Skeletal muscle tissue (tissue), 4 donors: ENCODE data around the gene CYP3A7. TPM values are rescaled to one million over a fixed set of nuclear protein-coding genes. Genes with fewer than 3 reads are reported as not detected.
"Not testable (repeated sequence)": the region's sequence is repeated elsewhere in the genome, so short reads cannot be mapped to it uniquely, and the experiment has no call there.

Experiments
- H3K27ac ChIP-seq: one replicate; pipeline ENCODE4 v1.7.0; 2013; ENCODE audit warnings: mild to moderate bottlenecking, low read depth, low read length, inconsistent platforms
- H3K27me3 ChIP-seq, 3 donors: one replicate each; pipeline ENCODE4 v1.7.0; 2013; ENCODE audit warnings: low read length in 3 of 3; ENCODE audit not compliant: control insufficient read depth in 3 of 3, insufficient read depth in 3 of 3
- H3K36me3 ChIP-seq, 3 donors: one replicate each; pipeline ENCODE4 v1.7.0; 2013; ENCODE audit warnings: low read length in 3 of 3; ENCODE audit not compliant: control insufficient read depth in 3 of 3, insufficient read depth in 3 of 3
- H3K4me1 ChIP-seq, 3 donors: one replicate each; pipeline ENCODE4 v1.7.0; 2013; ENCODE audit warnings: low read length in 3 of 3, mild to moderate bottlenecking in 3 of 3; ENCODE audit not compliant: control insufficient read depth in 3 of 3, insufficient read depth in 3 of 3
- H3K4me3 ChIP-seq, 3 donors: one replicate each; pipeline ENCODE4 v1.7.0; 2013; ENCODE audit warnings: low read length in 3 of 3
- H3K9ac ChIP-seq, 3 donors: one replicate each; pipeline ENCODE4 v1.7.0; 2013; ENCODE audit warnings: low read length in 3 of 3, mild to moderate bottlenecking in 3 of 3, moderate library complexity in 2 of 3, low read depth in 1 of 3
- H3K9me3 ChIP-seq, 3 donors: one replicate each; pipeline ENCODE4 v1.7.0; 2013; ENCODE audit warnings: low read length in 3 of 3; ENCODE audit not compliant: control insufficient read depth in 3 of 3
- total RNA-seq: library from RNA; depleted of rRNA; stranded (reverse); fragments of >200 nt; gene quantifications from one replicate; pipeline ENCODE4 v1.2.3, GENCODE V29; 2014
- donor health status: Osteomylitis.

The CYP3A7 gene
- total RNA-seq, 1 donor from 2014 or later, result 0.52 TPM

DNA sequence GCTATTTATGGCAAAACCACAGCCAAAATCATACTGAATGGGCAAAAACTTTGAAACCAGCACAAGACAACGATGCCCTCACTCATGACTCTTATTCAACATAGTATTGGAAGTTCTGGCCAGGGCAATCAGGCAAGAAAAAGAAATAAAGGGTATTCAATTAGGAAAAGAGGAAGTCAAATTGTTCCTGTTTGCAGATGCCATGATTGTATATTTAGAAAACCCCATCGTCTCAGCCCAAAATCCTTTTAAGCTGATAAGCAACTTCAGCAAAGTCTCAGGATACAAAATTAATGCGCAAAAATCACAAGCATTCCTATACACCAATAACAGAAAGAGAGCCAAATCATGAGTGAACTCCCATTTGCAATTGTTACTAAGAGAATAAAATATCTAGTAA is 10.4 kb upstream of the CYP3A7 start:
- H3K27me3 ChIP-seq, H3K27ac ChIP-seq, H3K9me3 ChIP-seq, H3K9ac ChIP-seq, H3K36me3 ChIP-seq, H3K4me3 ChIP-seq: not testable (repeated sequence)
- H3K4me1 ChIP-seq, result peaks cover 4 to 17% (median 11%) of the 10 kb centered on the region in 3 donors

DNA sequence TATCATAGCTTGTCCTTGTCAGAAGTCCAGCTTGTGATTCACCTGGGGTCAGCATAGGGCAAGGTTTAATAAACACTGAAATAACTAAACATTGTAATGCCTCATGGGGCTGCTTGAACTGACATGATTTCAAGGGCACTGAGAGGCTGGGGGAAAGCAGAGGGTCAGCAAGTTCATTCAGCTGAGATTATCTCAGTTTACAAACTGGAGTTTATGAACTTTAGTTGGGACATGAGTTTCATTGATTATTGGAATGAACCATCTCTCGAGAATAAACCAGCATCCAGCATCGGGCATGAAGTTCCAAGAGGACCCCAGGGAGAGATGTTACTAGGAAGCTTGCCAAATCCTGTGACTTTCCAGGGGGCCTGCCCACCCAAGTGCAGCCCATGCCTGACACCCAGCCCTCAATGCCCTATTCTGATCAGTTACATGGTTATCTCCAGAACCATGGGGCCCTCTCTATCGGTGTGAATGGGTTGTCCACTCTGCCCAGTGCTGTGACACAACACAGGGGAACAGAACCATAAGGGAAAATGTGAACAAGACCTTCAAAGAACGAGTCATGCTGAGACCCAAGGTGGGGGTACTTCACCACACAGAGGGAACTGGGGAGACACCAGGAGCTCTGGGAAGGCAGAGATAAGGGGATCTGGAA is 7.9 kb upstream of the CYP3A7 start:
- no peaks in the 10 kb centered on the region for H3K27me3 ChIP-seq
- H3K9ac ChIP-seq, result no peak overlapping the region
- no peak overlapping the region for H3K27ac ChIP-seq
- H3K4me1 ChIP-seq, result peaks cover 4 to 25% (median 12%) of the 10 kb centered on the region in 3 donors
- H3K36me3 ChIP-seq, result peaks cover 0 to under 1% (median 0%) of the 10 kb centered on the region in 3 donors
- no peaks in the 10 kb centered on the region for H3K9me3 ChIP-seq
- H3K4me3 ChIP-seq, result no peak overlapping the region

DNA sequence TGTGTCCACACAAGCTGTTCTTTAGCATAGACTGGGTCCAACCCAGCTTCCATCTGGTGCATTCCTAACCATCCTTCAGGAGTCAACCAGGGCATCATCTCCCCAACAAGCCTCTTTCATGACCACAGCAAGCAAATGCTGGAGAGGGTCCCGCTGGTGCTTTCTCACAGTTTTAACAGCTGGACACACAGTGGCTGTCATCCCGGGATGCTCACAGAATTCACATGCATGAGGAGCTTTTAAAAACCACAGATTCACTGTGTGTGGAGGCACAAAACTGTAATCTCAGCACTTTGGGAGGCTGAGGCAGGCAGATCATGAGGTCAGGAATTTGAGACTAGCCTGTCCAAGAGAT is 6.4 kb upstream of the CYP3A7 start:
- peaks cover 0 to 5% (median 0%) of the 10 kb centered on the region in 3 donors for H3K36me3 ChIP-seq
- H3K27me3 ChIP-seq, result no peaks in the 10 kb centered on the region
- no peaks in the 10 kb centered on the region for H3K9me3 ChIP-seq
- no peak overlapping the region for H3K27ac ChIP-seq
- H3K9ac ChIP-seq, result no peak overlapping the region
- H3K4me3 ChIP-seq, result no peak overlapping the region
- H3K4me1 ChIP-seq, result peaks cover 4 to 28% (median 13%) of the 10 kb centered on the region in 3 donors

DNA sequence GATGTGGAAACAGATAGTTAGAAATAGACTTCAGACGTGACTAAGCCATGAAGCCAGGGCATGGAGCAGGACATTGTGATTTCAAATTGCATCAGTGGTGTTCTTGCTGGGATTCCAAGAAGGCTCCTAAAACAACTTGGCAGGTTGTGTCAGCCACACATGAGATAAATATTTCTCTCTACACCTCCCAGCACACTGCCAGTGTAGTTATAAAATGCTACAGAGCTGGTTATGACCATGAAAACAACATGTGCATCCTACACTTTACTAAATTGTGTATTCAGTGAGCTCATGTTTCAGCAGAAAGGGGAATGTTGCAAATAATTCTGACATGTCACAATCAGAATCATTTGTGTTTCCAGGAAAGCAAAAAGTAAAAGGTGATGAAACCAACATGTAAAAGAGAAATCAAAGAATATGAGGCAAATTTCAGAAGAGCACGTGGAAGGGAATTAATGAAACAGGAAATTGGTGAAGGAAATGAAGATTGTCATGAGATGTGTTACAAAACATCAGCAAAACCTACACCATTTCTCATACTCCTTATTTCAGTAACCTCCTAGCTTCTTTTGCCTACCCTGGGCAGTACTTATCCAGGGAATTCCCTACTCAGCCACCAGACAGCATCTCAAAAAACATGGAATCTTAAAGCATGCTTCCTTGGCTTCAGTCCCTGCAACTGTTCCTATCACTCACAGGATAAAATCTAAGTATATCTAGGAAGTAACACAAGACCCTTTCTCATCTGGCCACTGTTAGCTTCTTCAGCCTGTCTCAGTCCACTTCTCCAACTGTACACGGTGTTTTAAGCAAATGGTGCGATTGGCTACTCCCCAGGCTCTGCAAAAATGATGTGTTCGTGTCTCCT is 5.8 kb upstream of the CYP3A7 start:
- Histone ChIP-seq H3K4me1 (peaks cover 4 to 28% (median 15%) of the 10 kb centered on the region in 3 donors), H3K4me3 (no peak overlapping the region), H3K27me3 (no peaks in the 10 kb centered on the region), H3K27ac (no peak overlapping the region), H3K36me3 (peaks cover 0 to 5% (median 0%) of the 10 kb centered on the region in 3 donors), H3K9ac (no peak overlapping the region), H3K9me3 (no peaks in the 10 kb centered on the region)

DNA sequence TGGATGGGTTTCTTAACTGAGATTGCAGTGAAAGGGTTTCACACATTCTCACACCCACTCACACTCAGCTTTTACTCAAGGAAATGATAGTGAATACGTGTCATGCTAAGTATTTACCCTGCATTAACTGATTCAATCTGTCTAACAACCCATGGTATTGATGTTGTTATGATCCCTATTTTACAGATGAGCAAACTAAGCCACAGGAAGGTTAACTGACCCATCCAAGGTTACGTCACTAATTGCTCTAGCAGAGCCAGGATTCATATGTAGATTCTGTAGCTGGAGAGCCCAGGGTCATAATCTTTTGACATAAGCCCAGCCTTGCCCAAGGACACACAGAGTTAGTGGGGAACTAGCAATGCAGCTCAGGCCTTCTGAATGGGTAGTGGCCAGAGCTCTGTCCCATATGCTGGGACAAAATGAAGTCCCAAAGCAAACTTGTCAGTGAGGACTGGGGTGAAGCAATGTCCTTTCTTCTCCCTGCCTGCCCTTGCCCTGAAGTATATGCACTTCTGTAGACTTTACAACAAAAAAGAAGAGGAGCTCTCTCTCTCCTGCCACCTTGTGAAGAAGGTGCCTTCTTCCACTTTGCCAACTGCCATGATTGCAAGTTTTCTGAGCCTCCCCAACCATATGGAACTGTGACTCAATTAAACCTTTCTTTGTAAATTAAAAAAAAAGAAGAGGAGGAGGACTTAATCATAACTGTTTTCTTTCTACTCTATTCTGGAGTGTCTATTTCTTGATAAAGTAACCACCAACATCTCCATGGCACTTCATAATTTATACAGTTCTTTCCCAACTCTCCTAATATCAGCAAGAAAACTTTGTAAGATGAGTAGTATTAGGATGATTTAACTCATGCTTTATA is 4.9 kb upstream of the CYP3A7 start:
- no peak overlapping the region for H3K4me3 ChIP-seq
- no peak overlapping the region for H3K27ac ChIP-seq

DNA sequence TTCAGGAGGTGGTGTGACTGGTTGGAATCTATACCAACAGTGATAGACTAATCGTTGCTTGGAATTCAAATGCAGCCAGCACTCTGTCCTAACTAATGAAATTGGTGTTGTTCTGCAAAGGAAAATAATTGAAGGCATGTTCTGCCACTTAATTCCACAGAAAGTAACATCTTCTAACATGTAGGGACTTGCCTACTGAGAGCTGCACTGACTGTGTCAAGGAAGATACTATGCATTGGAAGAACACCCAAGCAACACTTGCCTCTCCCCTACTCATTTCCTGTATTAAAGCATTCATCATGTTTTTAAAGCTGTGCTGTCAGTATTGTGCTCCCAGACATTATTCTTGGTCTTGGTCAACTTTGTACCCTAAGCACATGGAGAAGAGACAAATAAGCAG is 2.7 kb upstream of the CYP3A7 start:
- H3K4me3 ChIP-seq, result no peak overlapping the region

More for the DNA sequence above, 4.9 kb upstream of the CYP3A7 start:
- Histone ChIP-seq H3K9ac (no peak overlapping the region), H3K27me3 (no peaks in the 10 kb centered on the region), H3K36me3 (peaks cover 0 to 5% (median 0%) of the 10 kb centered on the region in 3 donors), H3K9me3 (no peaks in the 10 kb centered on the region), H3K4me1 (peaks cover 4 to 28% (median 15%) of the 10 kb centered on the region in 3 donors)

DNA sequence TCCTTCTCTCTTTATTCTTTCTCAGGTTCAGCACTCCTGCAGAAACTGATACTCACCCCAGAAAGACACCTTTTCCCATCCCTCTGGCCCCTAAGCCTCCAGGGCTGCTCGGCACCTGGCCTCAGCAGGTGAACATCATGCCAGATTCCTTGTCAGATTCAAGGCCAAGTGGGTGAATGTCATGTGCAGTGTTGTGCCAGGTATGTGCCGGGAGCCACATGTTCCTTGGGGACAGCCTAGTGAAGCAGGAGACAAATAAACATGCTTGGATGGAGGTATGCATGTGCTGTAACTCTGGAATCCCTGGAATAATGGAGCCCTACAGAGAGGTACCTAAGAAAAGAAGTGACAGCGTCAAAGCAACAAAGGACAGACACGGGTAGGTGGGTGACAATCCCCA is 1.7 kb upstream of the CYP3A7 start:
- H3K9me3 ChIP-seq, H3K4me3 ChIP-seq, H3K27ac ChIP-seq, H3K9ac ChIP-seq, H3K36me3 ChIP-seq, H3K27me3 ChIP-seq: not testable (repeated sequence)
- H3K4me1 ChIP-seq, result peaks cover 4 to 24% (median 15%) of the 10 kb centered on the region in 3 donors

More for the DNA sequence above, 2.7 kb upstream of the CYP3A7 start:
- Histone ChIP-seq H3K9me3 (no peaks in the 10 kb centered on the region), H3K9ac (no peak overlapping the region), H3K4me1 (peaks cover 4 to 28% (median 15%) of the 10 kb centered on the region in 3 donors), H3K36me3 (peaks cover 0 to 5% (median 0%) of the 10 kb centered on the region in 3 donors), H3K27ac (no peak overlapping the region), H3K27me3 (no peaks in the 10 kb centered on the region)

DNA sequence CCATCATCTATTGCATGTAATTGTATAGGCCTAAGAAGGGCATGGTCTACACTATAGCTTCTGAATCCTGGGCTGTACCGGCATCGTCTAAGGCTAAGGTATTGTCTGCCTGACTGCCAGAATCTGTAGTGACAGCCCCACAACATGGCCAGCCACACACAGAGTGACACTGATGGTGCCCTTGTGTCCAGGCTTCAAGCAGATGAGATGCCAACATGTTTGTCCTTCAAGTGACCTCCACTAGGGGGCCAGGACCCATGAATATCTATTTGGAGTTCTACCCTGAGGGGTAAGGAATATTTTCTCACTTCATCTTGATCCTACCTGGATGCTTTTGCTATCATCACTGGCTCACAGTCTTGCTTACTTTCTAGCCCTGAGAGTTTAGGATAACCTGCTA is 1.5 kb downstream of the CYP3A7 start:
- no peak overlapping the region for H3K4me3 ChIP-seq

DNA sequence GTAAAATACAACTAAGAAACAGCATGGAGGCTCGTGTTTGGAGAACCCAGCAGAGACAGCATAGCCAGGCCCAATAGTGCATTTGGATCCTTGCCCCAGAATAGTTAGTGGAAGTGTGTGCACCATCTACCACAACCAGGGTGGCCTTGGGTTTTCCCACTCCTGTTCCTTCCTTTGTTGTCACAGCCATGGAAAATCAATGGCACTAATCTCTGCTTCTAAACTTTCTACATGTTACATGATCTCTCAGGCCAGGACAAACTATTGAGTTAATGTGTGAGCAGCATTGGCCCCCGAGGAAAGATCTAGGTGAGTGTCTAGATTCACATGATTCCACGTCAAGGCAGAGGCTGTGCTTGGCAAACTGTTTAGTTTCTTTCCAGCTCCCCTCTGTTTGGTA is 2.0 kb downstream of the CYP3A7 start:
- Histone ChIP-seq H3K27ac (no peak overlapping the region), H3K9ac (no peak overlapping the region), H3K4me1 (peaks cover 0 to 3% (median 3%) of the 10 kb centered on the region in 3 donors), H3K4me3 (no peak overlapping the region), H3K9me3 (no peaks in the 10 kb centered on the region), H3K27me3 (no peaks in the 10 kb centered on the region), H3K36me3 (peaks cover 0 to 5% (median 0%) of the 10 kb centered on the region in 3 donors)

More for the DNA sequence above, 1.5 kb downstream of the CYP3A7 start:
- Histone ChIP-seq H3K9ac (no peak overlapping the region), H3K27me3 (no peaks in the 10 kb centered on the region), H3K9me3 (no peaks in the 10 kb centered on the region), H3K27ac (no peak overlapping the region), H3K4me1 (peaks cover 0 to 3% (median 3%) of the 10 kb centered on the region in 3 donors), H3K36me3 (peaks cover 0 to 5% (median 0%) of the 10 kb centered on the region in 3 donors)
